Right lobe of liver (tissue), 4 donors: ENCODE data around the gene EARS2.

Experiments
- CTCF ChIP-seq, 4 donors: fragments of 200-600 bp in 3 of 4; fragments of 450-650 bp in 1 of 4; IDR thresholded peaks; one replicate each; pipeline versions ENCODE4 v1.5.1 to v1.8.0; 2016 to 2022; ENCODE audit warnings: antibody characterized with exemption in 4 of 4, mild to moderate bottlenecking in 2 of 4
- POLR2A ChIP-seq: fragments of 450-650 bp; IDR thresholded peaks from one replicate; pipeline ENCODE4 v1.6.1; 2017; ENCODE audit warnings: antibody characterized with exemption, mild to moderate bottlenecking
- donor health status: DM: no; HTN: no; CAD: no.
- donor health status: DM: no; HTN: no; CAD: no.
- donor health status: DM: no; HTN: yes; CAD: no.

DNA sequence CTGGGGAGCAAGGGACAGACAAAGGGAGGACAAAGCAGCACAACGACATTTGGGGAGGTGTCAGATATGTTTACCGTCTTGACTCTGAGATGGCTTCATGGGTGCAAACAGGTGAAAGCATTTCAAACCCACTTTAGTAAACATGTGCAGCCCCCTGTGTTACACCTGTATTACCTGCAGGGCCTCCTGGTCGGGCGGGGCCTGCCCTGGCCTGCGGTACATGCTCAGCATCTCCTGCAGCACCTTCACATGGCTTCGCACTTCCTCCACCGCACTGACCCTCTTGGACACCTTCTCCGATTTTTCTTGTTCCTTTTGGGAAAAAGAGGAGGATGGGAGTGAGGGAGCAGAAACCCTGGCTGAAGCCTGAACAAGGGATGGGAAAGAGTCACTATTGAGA, 71.3 kb downstream of the EARS2 start:
- no peak for TF ChIP-seq CTCF (IDR thresholded peaks at IDR 0.05)
- TF ChIP-seq POLR2A: no peak
